NCI-H2227 treated with DMSO at 0.1 percent for 48 hours (cell line): Measurements from ENCODE around the gene CACNA2D1.
"Not testable (repeated sequence)": the region's sequence is repeated elsewhere in the genome, so short reads cannot be mapped to it uniquely, and the experiment has no call there.

ENCODE experiments used
- DNase-seq: peaks from one replicate; lab custom pipeline; 2025; lab: John Stamatoyannopoulos, UW

The CACNA2D1 gene

DNA sequence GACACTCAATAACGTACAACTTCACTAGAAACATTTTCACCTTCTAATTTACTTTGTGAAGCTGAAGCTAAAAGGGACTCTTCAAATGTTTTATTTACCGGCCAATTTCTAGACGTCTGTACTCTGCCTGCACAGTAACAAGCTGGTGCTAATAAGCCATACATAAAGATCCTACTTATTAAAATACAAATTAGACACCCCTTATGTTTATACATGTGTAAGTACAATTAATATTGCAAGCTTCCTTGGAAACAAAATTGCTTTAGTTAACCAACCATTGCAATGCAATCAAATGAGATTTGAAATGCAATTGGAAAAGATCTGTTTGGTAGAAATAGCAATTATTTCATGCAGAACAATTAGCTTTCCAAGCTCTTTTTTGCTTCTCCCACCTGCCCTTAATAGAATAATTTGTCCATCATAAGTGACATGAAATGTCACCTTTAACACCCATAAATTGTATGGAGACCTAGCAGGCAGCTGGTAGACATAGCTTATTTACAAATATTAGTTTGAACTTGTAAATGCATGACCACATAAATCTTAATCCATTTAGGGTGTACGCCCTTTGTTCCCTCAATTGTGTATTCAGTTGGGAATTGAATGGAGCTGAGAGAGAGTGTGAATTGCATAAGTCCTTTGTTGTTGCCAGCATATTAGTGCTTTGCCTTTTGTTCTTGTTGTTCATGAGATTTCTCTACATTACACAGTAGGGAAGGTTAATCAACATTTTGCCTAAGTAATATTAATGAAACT is 277.1 kb downstream of the CACNA2D1 start:
- peak; percentile 29 for DNase-seq

DNA sequence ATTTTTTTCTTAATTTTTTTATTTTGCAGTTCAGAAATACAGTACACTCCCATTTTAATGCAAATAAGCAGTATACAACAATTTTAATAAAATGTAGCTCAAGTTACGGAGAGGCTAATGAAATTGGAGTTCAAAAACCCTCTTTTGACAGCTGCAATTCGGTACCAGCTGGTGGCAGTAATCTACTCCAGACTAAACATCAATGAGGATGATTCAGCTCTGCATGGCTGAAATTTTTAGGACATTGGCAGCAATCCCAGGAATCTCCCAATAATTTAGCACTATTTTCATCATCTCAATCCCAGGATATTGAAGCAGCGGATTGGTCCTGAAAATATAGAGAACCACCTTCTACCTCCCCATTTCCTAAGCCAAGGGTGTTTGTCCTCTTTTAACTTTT is 278.8 kb downstream of the CACNA2D1 start:
- peak; percentile 48 for DNase-seq

DNA sequence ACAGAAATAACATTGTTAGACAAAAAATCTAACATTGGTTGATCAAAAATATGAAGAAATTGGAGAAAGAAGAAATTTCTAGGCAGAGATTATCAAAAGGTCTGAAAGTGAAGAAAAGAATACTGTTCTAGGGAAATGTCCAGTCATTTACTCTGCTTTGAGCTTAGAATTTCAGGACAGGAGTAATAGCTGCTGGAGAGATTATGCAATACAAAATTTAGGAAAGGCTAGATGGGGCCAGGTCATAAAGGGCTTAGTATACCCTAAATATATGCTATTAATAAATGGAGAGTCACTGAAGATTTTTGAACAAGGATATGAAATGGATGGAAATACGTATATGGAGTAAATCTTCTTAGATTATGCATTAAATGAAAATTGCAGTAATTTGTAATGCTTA is 279.2 kb downstream of the CACNA2D1 start:
- no peak for DNase-seq

DNA sequence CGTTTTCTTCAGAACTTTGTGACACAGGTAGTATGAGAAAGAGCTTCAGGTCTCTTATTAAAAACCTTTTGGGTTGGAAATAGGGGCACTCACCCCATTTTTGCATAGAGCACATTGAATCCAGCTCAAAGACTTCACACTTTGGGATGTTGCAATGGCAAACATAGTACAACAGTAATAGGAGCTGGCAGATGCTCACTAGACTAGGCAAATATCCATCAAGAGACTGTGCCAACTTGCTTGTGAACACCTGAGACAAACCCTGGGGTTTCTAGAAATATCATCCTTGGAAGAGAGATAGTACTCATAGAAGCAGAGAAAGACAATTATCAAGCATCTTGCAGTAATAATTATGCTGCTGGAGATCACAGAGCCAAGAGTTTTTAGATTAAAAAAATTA is 280.0 kb downstream of the CACNA2D1 start:
- DNase-seq: no peak

DNA sequence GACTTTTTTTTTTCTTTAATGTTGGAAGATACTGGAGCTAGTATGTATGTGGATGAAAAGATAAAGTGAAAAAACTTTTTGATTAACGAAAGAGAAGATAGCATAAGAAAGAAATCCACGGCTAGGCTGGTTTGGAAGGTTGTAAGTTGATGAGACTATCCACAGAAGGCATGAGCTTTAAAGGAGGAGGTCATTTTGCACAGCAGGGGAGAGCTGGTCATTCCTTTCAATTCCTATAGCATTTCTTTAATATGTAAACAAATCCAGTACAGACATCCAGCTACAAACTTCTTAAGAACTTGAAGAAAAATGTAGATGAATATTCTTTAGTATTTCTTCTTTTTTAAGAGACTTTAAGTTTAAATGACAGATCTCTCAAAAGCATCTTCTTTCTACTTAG is 281.3 kb downstream of the CACNA2D1 start:
- no peak for DNase-seq

DNA sequence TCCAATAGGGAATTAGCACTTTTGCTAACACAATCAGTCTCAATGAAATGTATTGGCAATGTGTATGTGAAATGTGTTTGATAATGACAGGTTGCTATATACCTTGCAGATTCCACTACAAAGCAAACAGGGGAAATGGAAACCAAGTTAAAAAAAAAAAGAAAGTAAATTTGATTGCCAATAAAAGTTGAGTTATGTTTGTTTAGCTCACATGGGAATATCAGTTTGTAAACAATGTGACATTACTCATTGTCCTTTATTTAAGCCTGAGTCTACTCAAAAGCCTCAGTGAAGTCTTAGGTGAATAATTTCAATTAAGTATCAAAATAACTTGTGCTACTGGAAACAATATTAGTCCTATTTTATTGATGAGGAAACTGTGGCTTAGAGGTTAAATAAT is 285.2 kb downstream of the CACNA2D1 start:
- no peak for DNase-seq

DNA sequence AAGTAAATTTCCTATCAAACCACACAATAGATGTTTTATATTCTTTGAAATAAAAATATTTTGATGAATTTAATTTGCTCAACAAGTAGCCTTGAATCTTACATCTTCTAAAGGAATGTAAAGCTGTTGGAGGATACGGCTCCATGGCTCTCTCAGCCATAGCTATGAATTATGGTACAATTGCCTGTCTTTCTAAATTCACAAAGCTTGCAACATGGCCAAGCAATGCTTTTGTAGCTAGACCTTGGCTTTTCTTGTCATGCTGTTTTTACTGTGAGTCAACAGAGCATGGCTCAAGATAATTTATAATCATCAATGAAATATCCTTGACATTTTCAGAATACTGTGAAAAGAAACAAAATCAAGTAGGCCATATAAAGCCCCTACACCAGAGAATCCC is 286.7 kb downstream of the CACNA2D1 start:
- no peak for DNase-seq

DNA sequence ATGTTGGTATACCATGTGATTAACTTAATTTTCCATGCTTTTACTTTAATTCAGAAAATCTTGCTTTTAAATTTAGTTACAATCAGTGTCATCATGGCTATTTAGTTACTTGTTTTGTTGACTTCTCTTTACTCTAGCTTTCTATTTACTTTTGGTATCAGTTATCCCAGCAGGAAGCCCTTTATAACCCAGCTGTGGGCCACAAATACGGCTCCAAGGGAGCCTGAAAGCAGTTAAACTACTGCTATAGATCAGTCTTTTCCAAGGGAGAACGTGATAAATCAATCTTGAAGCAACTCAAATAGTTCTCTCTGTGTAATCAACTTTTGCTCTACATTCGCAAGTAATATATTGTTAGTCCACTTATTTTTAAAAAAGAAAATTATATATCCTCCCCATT is 287.4 kb downstream of the CACNA2D1 start:
- peak; percentile 79 for DNase-seq

DNA sequence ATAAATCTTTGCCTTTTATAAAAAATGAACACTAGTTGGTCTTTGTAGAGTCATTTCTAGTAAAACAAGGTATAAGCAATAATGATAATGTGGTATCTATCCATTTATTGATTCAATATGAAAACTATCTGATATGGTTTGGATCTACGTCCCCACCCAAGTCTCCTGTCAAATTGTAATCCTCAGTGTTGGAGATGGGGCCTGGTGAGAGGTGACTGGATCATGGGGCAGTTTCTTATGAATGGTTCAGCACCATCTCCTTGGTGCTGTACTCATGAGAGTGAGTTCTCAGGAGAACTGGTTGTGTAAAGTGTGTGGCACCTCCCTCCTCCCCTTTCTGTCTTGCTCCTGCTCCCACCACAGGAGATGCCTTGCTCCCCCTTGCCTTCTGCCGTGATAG is 288.8 kb downstream of the CACNA2D1 start:
- no peak for DNase-seq

DNA sequence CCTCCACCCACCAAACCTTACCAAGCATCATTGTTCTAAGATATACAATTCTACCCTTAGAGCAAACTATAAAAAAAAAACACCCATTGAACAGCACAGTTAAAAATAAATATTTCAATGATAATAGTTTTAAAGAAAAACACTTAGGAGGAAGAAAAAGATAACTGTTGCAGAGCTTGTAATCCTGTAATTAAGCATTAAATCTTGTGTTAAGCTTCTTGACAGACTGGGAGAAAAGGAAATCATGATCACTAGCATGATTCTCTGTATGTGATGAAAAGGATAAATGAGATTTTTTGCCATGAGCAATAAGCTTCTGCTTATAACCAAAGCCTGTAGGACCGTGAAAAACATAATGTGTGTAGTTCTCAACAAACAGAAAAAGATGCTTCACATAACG is 289.8 kb downstream of the CACNA2D1 start:
- DNase-seq: peak; percentile 57

DNA sequence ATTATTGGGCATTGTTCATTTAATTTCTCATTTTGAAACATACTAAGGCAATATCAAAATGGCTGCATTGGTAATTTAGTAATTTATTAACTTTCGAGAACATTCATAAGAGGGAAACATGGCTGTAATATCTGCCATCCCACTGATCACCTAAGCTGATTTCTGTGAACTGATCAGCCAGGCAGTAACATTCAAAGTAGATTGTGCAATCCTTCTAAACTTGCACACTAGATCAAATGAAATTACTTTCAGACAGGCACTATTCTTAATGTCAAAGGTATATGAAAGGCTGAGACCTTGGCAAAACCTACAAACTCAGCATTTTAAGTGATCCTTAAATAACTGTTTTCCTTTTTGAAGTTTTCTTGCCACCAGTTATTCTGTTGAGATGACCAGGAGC is 290.7 kb downstream of the CACNA2D1 start:
- no peak for DNase-seq

DNA sequence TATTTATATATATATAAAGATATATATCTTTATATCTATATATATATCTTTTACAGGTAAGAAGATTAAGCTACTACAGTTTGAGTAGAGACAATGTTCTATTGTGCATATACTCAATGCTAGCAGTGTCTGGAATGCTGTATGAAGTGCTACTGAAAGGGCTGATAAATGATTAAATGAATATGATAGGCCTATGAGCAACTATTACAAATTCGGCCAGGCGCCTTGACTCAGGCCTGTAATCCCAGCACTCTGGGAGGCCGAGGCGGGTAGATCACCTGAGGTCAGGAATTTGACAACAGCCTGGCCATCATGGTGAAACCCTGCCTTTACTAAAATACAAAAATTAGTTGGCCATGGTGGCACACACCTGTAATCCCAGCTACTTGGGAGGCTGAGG is 297.1 kb downstream of the CACNA2D1 start:
- DNase-seq: no peak

DNA sequence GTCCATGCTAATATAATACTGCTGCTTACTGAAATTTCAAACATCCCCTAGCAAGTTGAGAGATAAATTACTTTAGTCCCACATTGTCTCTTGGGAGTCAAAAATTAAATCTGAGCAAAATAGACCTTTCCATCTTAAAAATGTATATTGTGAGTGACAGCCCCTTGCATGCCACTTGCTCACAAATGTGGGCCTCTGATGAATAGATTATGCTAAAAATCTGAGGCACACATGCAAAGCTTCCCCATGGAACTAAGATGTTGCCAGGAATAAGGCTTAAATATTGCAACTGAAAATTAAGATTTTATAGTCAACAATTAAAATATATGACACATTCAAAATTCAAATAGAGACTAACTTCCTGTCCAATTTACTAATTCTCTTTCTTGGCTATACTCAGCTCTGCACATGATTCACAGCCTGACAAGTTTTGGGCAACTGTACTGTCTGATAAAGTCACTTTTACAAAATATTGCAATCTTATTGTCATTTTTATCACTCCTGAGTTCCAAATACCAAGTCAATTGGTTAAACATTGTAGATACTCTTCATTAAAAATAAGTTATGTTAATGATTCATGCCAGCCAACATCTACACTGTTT is 301.2 kb downstream of the CACNA2D1 start:
- DNase-seq: no peak

DNA sequence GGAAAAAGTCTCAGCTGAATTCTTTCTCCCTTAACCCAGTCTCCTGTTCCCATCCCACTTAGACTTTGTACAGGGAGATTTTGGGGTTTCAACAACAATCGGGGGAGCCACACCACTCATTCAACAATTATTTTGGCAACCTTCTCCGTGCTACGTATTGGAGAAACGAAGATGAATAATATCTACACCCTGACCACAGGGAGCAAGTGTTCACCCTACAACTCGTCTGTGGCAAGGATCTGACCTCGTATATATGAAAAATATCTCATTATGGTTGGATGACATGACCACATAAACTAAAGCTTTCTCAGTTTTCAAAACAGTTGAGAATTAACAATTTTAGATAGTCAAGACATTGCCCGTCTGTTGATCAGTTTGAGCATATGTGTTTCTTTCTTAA is 302.1 kb downstream of the CACNA2D1 start:
- no peak for DNase-seq

DNA sequence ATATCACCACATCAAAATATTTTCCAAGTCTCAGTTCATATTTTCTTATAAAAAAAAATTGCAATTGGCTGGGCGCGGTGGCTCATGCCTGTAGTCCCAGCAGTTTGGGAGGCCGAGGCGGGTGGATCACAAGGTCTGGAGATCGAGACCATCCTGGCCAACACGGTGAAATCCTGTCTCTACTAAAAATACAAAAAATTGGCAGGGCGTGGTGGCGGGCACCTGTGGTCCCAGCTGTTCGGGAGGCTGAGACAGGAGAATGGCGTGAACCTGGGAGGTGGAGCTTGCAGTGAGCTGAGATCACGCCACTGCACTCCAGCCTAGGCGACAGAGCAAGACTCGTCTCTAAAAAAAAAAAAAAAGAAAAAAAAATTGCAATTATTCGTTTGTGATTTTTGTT is 303.0 kb downstream of the CACNA2D1 start:
- DNase-seq: not testable (repeated sequence)

DNA sequence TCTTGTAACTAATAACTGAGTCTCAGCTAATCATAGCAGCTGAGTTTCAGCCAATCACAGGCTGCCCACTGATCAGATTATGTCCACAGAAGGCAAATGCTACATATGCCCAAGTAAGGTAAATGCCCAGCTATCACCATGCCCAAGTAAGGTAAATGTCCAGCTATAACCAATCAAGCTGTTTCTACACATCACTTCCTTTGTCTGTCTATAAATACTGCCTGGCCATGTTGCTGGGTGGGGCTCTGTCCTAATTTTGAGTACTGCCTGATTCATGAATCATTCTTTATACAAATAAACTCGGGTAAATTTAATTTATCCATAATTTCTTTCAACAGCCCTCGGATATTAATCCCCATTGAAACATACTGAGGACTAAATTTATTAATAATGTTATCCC is 312.4 kb downstream of the CACNA2D1 start:
- DNase-seq: no peak

DNA sequence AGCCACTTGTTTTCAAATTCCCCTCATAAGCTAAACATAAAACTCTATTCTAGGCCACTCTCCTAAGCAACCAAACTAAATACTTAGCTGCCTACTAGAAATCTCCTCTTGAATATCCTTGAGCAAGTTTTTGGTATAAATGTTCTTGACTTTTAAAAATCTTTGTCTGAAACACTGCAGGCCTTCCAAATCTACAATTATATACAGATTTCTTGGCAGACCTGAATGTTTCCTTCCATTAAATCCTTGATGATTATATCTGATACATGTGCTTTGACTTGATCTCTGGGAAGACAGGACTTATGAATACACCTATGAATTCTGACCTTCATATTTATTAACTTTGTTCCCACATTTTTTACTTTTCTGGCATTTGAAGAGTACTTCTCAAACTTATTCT is 314.5 kb downstream of the CACNA2D1 start:
- DNase-seq: no peak

DNA sequence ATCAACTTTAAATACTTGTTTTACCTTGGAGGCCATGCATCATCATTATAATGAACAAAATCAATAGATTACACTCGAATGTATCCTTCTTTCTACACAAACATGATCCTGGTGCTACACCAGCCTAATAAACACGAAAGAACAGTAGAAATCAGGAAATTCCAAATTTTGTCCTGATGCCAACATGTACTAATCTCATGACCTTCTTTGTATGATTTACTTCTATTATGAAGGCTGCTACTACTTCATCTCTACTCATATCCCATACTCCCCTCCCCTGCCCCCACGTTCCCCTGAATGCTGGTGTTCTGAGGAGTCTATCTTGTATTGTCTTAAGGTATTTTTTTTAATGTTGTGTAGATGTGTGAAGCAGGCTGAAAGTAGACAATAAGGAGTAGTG is 315.0 kb downstream of the CACNA2D1 start:
- DNase-seq: no peak

DNA sequence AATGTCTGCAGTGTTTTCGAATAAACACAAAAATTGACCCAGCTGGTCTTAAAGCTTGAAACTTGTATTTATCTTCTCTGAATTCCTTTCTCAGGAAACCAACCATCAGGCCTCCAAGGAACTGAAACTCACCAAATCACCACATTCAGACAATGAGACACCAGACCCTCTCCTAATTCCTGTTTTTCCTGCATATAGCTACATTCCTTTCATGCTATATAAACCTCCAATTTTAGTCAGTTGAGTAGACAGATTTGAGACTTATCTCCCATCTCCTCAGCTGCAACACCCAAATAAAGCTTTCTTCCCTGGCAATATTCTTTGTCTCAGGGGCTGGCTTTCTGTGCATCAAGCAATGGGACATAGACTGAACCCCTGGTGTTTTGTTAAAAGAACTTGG is 317.0 kb downstream of the CACNA2D1 start:
- DNase-seq: no peak

DNA sequence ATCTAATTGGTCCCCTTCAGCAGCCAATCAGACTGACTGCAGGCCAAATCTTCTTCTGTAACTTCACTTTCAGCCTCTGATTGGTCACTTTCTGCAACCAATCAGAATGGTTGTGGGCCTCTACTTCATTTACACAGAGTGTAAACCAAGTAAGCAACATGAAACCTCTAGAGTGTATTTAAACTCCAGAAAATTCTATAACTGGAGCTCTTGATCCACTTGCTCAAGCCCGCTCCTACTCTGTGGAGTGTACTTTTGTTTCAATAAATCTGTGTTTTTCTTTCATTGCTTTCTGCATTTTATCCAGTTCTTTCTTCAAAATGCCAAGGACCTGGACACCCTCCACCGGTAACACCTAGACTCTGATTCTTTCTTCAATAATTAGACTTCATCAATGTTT is 319.1 kb downstream of the CACNA2D1 start:
- DNase-seq: no peak

DNA sequence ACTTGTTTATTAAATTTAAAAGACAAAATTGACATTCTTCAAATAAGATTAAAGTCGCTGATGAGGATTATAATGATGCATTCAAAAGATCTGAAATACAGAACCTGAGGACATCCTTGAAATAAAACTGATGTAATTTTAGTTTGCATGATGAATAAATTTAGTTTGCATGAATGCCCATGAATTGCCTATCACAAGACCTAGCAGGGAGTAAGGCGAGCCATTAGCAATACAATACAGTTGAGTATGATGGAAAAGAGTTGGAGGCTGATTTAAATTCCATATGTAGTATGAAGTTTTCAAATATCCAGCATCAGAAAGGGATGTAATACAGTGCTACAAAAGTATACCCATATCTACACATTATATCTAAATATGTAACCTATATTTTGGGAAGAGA is 321.3 kb downstream of the CACNA2D1 start:
- no peak for DNase-seq

DNA sequence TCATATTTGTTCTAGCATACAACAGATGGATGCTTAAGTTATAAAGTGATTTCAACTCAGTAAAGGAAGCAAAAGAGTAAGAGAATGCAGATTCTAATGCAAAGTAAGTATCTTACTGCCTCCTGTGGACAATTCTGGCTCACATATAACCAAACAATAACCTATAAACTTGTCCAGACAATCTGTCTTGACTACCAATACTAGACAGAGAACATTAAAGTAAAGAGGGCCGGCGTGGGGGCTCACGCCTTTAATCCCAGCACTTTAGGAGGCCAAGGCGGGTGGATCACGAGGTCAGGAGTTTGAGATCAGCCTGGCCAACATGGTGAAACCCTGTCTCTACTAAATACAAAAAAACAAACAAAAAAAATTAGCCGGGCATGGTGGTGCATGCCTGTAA is 329.3 kb downstream of the CACNA2D1 start:
- DNase-seq: no peak

DNA sequence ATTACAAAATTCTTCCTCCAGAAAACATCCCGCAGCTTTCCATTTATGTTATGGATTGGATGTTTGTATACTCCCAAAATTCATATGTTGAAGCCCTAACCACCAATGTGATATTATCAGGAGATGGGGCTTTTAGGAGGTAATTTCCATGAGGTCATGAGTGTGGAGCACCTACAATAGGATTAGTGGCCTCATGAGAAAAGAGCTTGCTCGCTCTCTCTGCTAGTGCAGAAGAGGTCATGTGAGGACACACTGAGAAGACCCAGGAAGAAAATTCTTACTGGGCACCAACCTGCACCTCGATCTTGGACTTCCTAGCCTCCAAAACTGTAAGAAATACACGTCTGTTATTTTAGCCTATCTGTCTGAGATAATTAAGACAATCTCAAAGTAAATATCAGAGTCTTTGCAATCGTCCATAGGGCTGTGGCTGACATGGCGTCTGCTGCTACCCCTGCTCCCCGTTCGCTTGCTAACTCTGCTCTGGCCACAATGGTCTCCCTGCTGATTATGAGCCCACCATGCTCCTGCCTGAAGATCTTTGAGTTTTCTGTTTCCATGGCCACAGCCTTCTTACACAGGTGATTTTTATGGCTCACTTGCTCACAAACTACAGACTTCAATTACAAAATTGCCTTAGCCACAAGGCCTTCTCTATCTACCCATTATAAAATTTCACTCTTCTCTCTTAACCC is 333.3 kb downstream of the CACNA2D1 start:
- DNase-seq: peak; percentile 96
